Glutamatergic neuron (in vitro differentiated cells): ENCODE measurements around the gene ERN1. TPM values are rescaled to one million over a fixed set of nuclear protein-coding genes. Genes with fewer than 3 reads are reported as not detected.
A peak's percentile ranks its signal among the peaks of the same experiment; 100 is the strongest.

Experiments
- DNase-seq: peaks from one replicate; pipeline ENCODE4 v3.0.0; 2022
- H3K27ac Mint-ChIP-seq: one replicate; pipeline ENCODE4 v1.8.0; 2020; ENCODE audit warnings: mild to moderate bottlenecking, mixed read lengths, inconsistent platforms; ENCODE audit not compliant: unreplicated experiment
- H3K27me3 Mint-ChIP-seq: one replicate; pipeline ENCODE4 v1.8.0; 2020; ENCODE audit warnings: mild to moderate bottlenecking, moderate library complexity, mixed read lengths, inconsistent platforms; ENCODE audit not compliant: unreplicated experiment
- H3K36me3 Mint-ChIP-seq: one replicate; pipeline ENCODE4 v1.8.0; 2020; ENCODE audit warnings: mild to moderate bottlenecking, mixed read lengths, inconsistent platforms; ENCODE audit not compliant: unreplicated experiment
- H3K4me1 Mint-ChIP-seq: one replicate; pipeline ENCODE4 v1.8.0; 2020; ENCODE audit warnings: mild to moderate bottlenecking, low read depth, mixed read lengths, inconsistent platforms; ENCODE audit not compliant: unreplicated experiment
- H3K4me3 Mint-ChIP-seq: one replicate; pipeline ENCODE4 v1.8.0; 2020; ENCODE audit warnings: mild to moderate bottlenecking, mixed read lengths, inconsistent platforms; ENCODE audit not compliant: unreplicated experiment
- H3K9me3 Mint-ChIP-seq: one replicate; pipeline ENCODE4 v1.8.0; 2020; ENCODE audit warnings: mild to moderate bottlenecking, moderate library complexity, mixed read lengths, inconsistent platforms; ENCODE audit not compliant: unreplicated experiment
- total RNA-seq: library from RNA; stranded (reverse); fragmentation: NEBNext Ultra II Directional; extraction: Animal tissue kit (Norgen Biotek cat#: 25700); gene quantifications from one replicate; pipeline ENCODE4 v1.2.1, GENCODE V29; 2021; ENCODE audit not compliant: unreplicated experiment
- TF ChIP-seq, protein P1 (sequence below): fragments of 200-600 bp; sonication (generic); IDR thresholded peaks from one replicate; pipeline ENCODE4 v1.5.0; 2021; ENCODE audit not compliant: partially characterized antibody, unreplicated experiment

The ERN1 gene
- total RNA-seq, 1 donor from 2014 or later, result 6.9 TPM

DNA sequence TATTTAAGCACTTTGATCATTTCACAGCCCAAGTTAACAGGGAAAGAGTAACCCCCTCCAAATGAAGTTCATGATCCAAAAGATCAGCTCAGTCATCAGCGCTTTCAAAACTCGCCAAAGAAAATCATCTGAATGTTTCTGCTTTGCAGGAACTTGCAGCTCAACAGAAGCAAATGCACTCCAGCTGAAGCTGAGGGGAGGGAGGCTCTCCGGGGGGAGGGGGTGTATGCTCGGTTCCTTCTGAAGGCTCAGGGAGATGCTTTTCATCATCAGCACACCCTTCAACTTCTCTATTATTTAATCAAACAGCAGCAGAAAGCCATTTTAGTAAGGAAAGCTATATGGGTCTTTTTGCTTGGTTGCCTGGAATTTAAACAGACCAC lies 24.4 kb upstream of the ERN1 start:
- no peak overlapping the region for H3K4me3 Mint-ChIP-seq
- peaks cover 39% of the 10 kb centered on the region for H3K4me1 Mint-ChIP-seq
- no peak for DNase-seq
- no peak overlapping the region for H3K27ac Mint-ChIP-seq
- no peaks in the 10 kb centered on the region for H3K36me3 Mint-ChIP-seq
- H3K27me3 Mint-ChIP-seq, result peaks cover 2% of the 10 kb centered on the region
- TF ChIP-seq, protein P1, sequence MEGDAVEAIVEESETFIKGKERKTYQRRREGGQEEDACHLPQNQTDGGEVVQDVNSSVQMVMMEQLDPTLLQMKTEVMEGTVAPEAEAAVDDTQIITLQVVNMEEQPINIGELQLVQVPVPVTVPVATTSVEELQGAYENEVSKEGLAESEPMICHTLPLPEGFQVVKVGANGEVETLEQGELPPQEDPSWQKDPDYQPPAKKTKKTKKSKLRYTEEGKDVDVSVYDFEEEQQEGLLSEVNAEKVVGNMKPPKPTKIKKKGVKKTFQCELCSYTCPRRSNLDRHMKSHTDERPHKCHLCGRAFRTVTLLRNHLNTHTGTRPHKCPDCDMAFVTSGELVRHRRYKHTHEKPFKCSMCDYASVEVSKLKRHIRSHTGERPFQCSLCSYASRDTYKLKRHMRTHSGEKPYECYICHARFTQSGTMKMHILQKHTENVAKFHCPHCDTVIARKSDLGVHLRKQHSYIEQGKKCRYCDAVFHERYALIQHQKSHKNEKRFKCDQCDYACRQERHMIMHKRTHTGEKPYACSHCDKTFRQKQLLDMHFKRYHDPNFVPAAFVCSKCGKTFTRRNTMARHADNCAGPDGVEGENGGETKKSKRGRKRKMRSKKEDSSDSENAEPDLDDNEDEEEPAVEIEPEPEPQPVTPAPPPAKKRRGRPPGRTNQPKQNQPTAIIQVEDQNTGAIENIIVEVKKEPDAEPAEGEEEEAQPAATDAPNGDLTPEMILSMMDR, result no peak
- no peaks in the 10 kb centered on the region for H3K9me3 Mint-ChIP-seq

DNA sequence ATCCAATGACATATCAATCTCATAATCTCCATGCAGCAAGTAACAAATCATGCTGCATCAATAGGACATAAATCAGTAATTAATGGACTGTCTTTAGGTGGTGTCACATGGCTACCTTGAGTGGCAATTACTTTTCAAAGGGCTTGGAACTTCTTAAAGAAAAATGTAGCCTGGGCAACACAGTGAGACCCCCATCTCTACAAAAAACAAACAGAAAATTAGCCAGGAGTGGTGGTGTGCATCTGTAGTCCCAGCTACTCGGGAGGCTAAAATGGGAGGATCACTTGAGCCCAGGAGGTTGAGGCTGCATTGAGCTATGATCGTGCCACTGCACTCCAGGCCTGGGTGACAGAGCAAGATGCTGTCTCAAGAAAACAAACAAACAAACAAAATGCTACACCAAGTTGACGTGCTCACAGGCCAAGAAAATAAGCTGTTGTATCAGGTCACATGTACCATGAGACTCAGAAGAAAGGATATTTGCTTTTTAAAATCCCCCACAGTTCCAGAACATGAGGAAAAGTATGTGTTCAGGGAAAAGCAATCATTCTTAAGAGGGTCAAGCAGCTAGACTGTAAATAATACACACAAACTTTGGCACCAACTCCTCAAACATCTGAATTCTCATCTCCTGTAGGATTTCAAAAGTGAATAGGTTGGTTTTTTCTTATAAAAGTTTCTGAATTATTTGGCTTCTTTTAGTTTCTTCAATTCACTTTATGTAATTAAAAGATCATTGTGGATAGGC lies 23.8 kb upstream of the ERN1 start:
- H3K9me3 Mint-ChIP-seq, result no peaks in the 10 kb centered on the region
- no peak overlapping the region for H3K4me3 Mint-ChIP-seq
- TF ChIP-seq, protein P1, result no peak
- H3K27me3 Mint-ChIP-seq, result peaks cover 2% of the 10 kb centered on the region
- no peak overlapping the region for H3K27ac Mint-ChIP-seq
- H3K4me1 Mint-ChIP-seq, result peaks cover 37% of the 10 kb centered on the region
- H3K36me3 Mint-ChIP-seq, result no peaks in the 10 kb centered on the region
- no peak for DNase-seq

DNA sequence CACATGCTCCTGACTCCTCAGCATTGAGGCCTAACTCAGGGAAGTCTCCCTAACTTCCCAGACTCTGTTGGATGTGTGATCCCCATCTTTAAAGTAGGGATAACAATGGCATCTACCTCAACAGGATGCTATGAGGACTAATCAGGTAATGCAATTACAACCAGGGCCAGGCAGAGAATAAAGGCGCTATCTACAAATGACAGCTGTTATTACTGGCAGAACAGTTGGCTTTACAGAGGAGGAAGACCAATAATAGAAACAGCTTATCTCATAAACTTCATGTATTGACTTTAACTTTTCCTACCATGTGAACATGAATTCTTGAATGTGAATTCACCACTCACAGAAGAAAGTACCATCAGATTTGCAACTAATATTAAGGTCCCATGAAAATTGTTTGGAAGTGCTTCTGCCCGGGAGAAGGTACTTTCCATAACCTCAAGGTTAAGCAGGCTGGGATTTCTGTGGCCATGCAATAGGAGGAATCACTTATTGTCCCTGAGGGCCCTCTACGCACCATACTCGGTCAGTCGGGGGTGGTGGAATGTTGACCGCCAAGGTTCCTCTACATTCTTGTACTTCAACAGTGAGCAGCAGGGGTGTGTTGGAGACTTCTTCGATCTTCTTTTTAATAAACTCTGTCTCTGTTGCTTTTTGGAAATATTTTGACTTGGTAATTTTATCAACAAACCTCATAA lies 22.6 kb upstream of the ERN1 start:
- H3K27me3 Mint-ChIP-seq, result peaks cover 2% of the 10 kb centered on the region
- peaks cover 39% of the 10 kb centered on the region for H3K4me1 Mint-ChIP-seq
- H3K9me3 Mint-ChIP-seq, result no peaks in the 10 kb centered on the region
- H3K4me3 Mint-ChIP-seq, result no peak overlapping the region
- peak overlapping the region; percentile 28 for H3K27ac Mint-ChIP-seq
- no peak for DNase-seq
- TF ChIP-seq, protein P1, result no peak
- H3K36me3 Mint-ChIP-seq, result no peaks in the 10 kb centered on the region

DNA sequence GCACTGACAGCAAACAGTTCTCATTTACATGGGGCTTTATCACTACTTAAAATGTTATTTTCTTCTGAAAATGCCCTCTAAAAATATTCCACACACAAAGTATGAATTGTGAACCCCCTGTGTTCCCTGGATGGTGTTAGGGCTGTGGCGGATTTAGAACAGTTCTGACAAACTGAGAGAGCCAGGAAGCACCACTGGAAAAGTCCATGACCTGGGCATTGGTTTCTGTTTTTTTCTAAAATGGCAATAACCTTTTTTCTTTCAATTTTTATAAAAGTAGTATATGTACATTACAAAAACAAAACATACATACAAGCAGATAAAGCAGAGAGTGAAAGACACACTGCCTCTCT lies 21.0 kb upstream of the ERN1 start:
- H3K36me3 Mint-ChIP-seq, result no peaks in the 10 kb centered on the region
- no peak overlapping the region for H3K4me3 Mint-ChIP-seq
- H3K9me3 Mint-ChIP-seq, result no peaks in the 10 kb centered on the region
- no peak overlapping the region for H3K27ac Mint-ChIP-seq
- H3K4me1 Mint-ChIP-seq, result peaks cover 49% of the 10 kb centered on the region
- H3K27me3 Mint-ChIP-seq, result peaks cover 7% of the 10 kb centered on the region
- TF ChIP-seq, protein P1, result no peak
- no peak for DNase-seq

DNA sequence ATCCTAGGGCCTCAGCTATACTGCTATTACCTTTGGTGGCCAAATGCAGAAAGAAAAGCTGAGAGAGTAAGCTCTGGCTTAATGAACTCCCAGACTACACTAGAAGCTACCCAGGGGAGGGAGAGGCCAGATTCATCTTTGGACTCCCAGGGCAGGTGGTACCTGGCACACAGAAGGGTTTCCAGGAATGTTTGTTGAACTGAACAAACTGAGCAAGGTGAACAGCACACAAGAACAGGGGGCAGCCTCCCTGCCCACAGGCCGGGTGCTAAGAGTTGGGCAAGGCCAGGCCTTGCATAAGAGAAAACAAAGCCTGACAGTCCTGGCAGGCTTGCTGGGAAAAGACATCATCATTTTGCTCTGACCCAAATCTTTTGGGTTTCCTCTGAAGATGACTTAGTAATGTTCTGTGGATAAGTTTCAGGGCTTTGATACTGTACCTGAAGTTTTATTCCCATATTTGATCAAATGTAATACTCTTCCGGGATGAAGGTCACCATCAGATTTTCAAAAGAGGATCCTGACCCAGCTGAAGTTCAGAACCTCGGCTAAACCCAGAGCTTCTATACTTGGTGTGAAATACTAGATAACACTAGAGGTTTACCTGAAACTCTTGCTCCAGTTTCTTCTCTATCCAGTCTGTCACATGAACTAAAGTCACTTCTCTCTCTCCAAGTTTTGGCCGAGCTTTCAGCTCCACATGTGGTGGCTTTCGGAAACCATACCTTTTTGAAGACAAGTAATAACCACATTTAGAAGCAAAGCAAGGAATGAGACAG lies 20.5 kb upstream of the ERN1 start:
- DNase-seq, result no peak
- H3K9me3 Mint-ChIP-seq, result no peaks in the 10 kb centered on the region
- H3K4me3 Mint-ChIP-seq, result no peak overlapping the region
- H3K27me3 Mint-ChIP-seq, result peaks cover 7% of the 10 kb centered on the region
- H3K36me3 Mint-ChIP-seq, result no peaks in the 10 kb centered on the region
- H3K27ac Mint-ChIP-seq, result no peak overlapping the region
- H3K4me1 Mint-ChIP-seq, result peaks cover 45% of the 10 kb centered on the region
- TF ChIP-seq, protein P1, result no peak
